K562 (cell line): Measurements from ENCODE around the gene CERS1. TPM values are rescaled to one million over a fixed set of nuclear protein-coding genes. Genes with fewer than 3 reads are reported as not detected.

Experiments
- CXXC5 ChIP-seq: fragments of 250-450 bp; sonication (Bioruptor Pico); IDR thresholded peaks from 2 replicates; pipeline ENCODE4 v1.8.0; 2022; ENCODE audit warnings: inconsistent platforms, mild to moderate bottlenecking, moderate library complexity
- FOXA1 ChIP-seq: fragments of 450-650 bp; IDR thresholded peaks from 2 replicates; pipeline ENCODE4 v1.6.1; 2016; ENCODE audit warnings: mild to moderate bottlenecking, borderline replicate concordance
- NR1H2 ChIP-seq: sonication (generic); formaldehyde crosslinking; IDR thresholded peaks from 2 replicates; pipeline ENCODE4 v1.4.0; 2020; ENCODE audit warnings: mild to moderate bottlenecking, missing genetic modification reagents
- NR3C1 ChIP-seq: sonication (generic); formaldehyde crosslinking; IDR thresholded peaks from 2 replicates; pipeline ENCODE4 v1.8.1; 2022; ENCODE audit warnings: missing genetic modification reagents
- SMAD2 ChIP-seq: fragments of 150-350 bp; IDR thresholded peaks from 2 replicates; pipeline ENCODE4 v1.6.1; 2014; ENCODE audit warnings: low read depth, mild to moderate bottlenecking, low read length
- SRF ChIP-seq, 2 experiments: fragments of 250-450, 450-650 bp in 1 of 2; sonication (Bioruptor Pico) in 1 of 2; sonication (generic) in 1 of 2; formaldehyde crosslinking; IDR thresholded peaks; 2 replicates each; pipeline versions ENCODE4 v1.5.0 to v1.5.1; 2020 to 2022; ENCODE audit warnings: mild to moderate bottlenecking in 1 of 2, missing genetic modification reagents in 1 of 2
- ZBTB7A ChIP-seq: IDR thresholded peaks from 2 replicates; pipeline ENCODE4 v1.6.1; 2011; ENCODE audit warnings: low read depth, mild to moderate bottlenecking, low read length, moderate library complexity, borderline replicate concordance; ENCODE audit not compliant: control insufficient read depth
- ZNF12 ChIP-seq: sonication (generic); formaldehyde crosslinking; IDR thresholded peaks from 2 replicates; pipeline ENCODE4 v1.4.0; 2020; ENCODE audit warnings: mild to moderate bottlenecking, missing genetic modification reagents
- ZNF407 ChIP-seq: fragments of 450-650 bp; IDR thresholded peaks from 2 replicates; pipeline ENCODE4 v1.6.1; 2016; ENCODE audit warnings: low read depth
- polyA plus RNA-seq, 8 experiments: library from polyadenylated mRNA; depleted of rRNA in 4 of 8; stranded (reverse) in 5 of 8; unstranded in 3 of 8; fragments of >200 nt; fragmentation: Nextera tagmentation in 2 of 8; fragmentation: Illumina TruSeq in 1 of 8; extraction: Ambion mirVana in 2 of 8; extraction: Trizol in 1 of 8; gene quantifications; 2 replicates each; pipeline versions ENCODE4 v1.2.1 to v1.2.3, GENCODE V29; 2011 to 2014; ENCODE audit warnings: inconsistent platforms in 1 of 8, missing spikeins in 1 of 8
- total RNA-seq, 7 experiments: library from RNA; depleted of rRNA in 6 of 7; stranded (reverse); fragments of >200 nt in 6 of 7; fragmentation: Illumina TruSeq in 2 of 7; extraction: Trizol in 2 of 7; gene quantifications; 2 replicates each; pipeline versions ENCODE4 v1.2.1 to v1.2.3, GENCODE V29; 2011 to 2021; ENCODE audit warnings: low replicate concordance in 1 of 7
- TF ChIP-seq, protein P1 (sequence below): IDR thresholded peaks from 2 replicates; pipeline ENCODE4 v1.6.1; 2011; ENCODE audit warnings: borderline replicate concordance, low read depth, mild to moderate bottlenecking, moderate library complexity, low read length; ENCODE audit not compliant: insufficient read depth, poor library complexity, severe bottlenecking
- TF ChIP-seq, protein P2 (sequence below): sonication (generic); formaldehyde crosslinking; IDR thresholded peaks from 2 replicates; pipeline ENCODE4 v1.8.0; 2022; ENCODE audit warnings: missing genetic modification reagents, mild to moderate bottlenecking, moderate library complexity, borderline replicate concordance
- TF ChIP-seq, protein P3 (sequence below): fragments of 250-450 bp; sonication (Bioruptor Pico); IDR thresholded peaks from 2 replicates; pipeline ENCODE4 v1.8.0; 2021; ENCODE audit warnings: moderate library complexity, mild to moderate bottlenecking, inconsistent platforms

The CERS1 gene
- total and polyA plus RNA-seq, 9 of the 15 experiments (the other 6 are each of a cell fraction or from before 2014, with no cell fraction given) = 0.33 to 1.5 (median 0.86) TPM; not detected in 2

- TF ChIP-seq, protein P1, sequence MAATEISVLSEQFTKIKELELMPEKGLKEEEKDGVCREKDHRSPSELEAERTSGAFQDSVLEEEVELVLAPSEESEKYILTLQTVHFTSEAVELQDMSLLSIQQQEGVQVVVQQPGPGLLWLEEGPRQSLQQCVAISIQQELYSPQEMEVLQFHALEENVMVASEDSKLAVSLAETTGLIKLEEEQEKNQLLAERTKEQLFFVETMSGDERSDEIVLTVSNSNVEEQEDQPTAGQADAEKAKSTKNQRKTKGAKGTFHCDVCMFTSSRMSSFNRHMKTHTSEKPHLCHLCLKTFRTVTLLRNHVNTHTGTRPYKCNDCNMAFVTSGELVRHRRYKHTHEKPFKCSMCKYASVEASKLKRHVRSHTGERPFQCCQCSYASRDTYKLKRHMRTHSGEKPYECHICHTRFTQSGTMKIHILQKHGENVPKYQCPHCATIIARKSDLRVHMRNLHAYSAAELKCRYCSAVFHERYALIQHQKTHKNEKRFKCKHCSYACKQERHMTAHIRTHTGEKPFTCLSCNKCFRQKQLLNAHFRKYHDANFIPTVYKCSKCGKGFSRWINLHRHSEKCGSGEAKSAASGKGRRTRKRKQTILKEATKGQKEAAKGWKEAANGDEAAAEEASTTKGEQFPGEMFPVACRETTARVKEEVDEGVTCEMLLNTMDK = peak; percentile 67
- TF ChIP-seq SMAD2 (no peak), SRF (CRISPR knock-in tag; IDR thresholded peaks at IDR 0.05) (0 out of 4 replicates have a peak, but pooled peaks of 1 of the 2 experiments have one; percentile 18), FOXA1 (no peak), NR3C1 (CRISPR knock-in tag) (peak; percentile 33; the same call in 1 of the 2 replicates), ZBTB7A (0 out of 2 replicates have a peak, but pooled peaks have one; percentile 13), CXXC5 (CRISPR knock-in tag) (no peak), NR1H2 (0 out of 2 replicates have a peak, but pooled peaks have one; percentile 47), ZNF12 (CRISPR knock-in tag) (peak; percentile 58; the same call in 1 of the 2 replicates), ZNF407 (no peak)
- TF ChIP-seq, protein P2, sequence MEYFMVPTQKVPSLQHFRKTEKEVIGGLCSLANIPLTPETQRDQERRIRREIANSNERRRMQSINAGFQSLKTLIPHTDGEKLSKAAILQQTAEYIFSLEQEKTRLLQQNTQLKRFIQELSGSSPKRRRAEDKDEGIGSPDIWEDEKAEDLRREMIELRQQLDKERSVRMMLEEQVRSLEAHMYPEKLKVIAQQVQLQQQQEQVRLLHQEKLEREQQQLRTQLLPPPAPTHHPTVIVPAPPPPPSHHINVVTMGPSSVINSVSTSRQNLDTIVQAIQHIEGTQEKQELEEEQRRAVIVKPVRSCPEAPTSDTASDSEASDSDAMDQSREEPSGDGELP = peak; percentile 95
- TF ChIP-seq, protein P3, sequence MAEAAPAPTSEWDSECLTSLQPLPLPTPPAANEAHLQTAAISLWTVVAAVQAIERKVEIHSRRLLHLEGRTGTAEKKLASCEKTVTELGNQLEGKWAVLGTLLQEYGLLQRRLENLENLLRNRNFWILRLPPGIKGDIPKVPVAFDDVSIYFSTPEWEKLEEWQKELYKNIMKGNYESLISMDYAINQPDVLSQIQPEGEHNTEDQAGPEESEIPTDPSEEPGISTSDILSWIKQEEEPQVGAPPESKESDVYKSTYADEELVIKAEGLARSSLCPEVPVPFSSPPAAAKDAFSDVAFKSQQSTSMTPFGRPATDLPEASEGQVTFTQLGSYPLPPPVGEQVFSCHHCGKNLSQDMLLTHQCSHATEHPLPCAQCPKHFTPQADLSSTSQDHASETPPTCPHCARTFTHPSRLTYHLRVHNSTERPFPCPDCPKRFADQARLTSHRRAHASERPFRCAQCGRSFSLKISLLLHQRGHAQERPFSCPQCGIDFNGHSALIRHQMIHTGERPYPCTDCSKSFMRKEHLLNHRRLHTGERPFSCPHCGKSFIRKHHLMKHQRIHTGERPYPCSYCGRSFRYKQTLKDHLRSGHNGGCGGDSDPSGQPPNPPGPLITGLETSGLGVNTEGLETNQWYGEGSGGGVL (CRISPR knock-in tag) = no peak
Measured at GRCh38 chr19:18832306-18833140, 63.4 kb downstream of the CERS1 start (continued).
